ENCODE data around the gene COL25A1.
"Not testable (repeated sequence)": the region's sequence is repeated elsewhere in the genome, so short reads cannot be mapped to it uniquely, and the experiment has no call there.

The COL25A1 gene

GRCh38 chr4:108941904-108942430 lies 360.5 kb downstream of the COL25A1 start:
- DNase-seq: no peak

- no peak for DNase-seq
Observed at GRCh38 chr4:108940634-108941033, 361.8 kb downstream of the COL25A1 start.

GRCh38 chr4:108940149-108940548 lies 362.3 kb downstream of the COL25A1 start:
- no peak for DNase-seq

- DNase-seq: no peak
Observed at GRCh38 chr4:108937066-108937465, 365.4 kb downstream of the COL25A1 start.

- not testable (repeated sequence) for DNase-seq
Observed at GRCh38 chr4:108933925-108934324, 368.5 kb downstream of the COL25A1 start.

GRCh38 chr4:108933046-108933445 lies 369.4 kb downstream of the COL25A1 start:
- no peak for DNase-seq

- no peak for DNase-seq
Observed at GRCh38 chr4:108931926-108932325, 370.5 kb downstream of the COL25A1 start.

- no peak for DNase-seq
Observed at GRCh38 chr4:108930186-108930585, 372.3 kb downstream of the COL25A1 start.

GRCh38 chr4:108926781-108927180 lies 375.7 kb downstream of the COL25A1 start:
- no peak for DNase-seq

- no peak for DNase-seq
Observed at GRCh38 chr4:108926061-108926460, 376.4 kb downstream of the COL25A1 start.

- DNase-seq: no peak
Observed at GRCh38 chr4:108922191-108922590, 380.3 kb downstream of the COL25A1 start.

GRCh38 chr4:108920395-108921087 lies 381.9 kb downstream of the COL25A1 start:
- DNase-seq: no peak

GRCh38 chr4:108919226-108919893 lies 383.1 kb downstream of the COL25A1 start:
- DNase-seq: no peak

- no peak for DNase-seq
Observed at GRCh38 chr4:108917255-108917654, 385.2 kb downstream of the COL25A1 start.

- DNase-seq: no peak
Observed at GRCh38 chr4:108916638-108917037, 385.8 kb downstream of the COL25A1 start.

- DNase-seq: no peak
Observed at GRCh38 chr4:108906866-108907367, 395.5 kb downstream of the COL25A1 start.

- no peak for DNase-seq
Observed at GRCh38 chr4:108906006-108906405, 396.5 kb downstream of the COL25A1 start.

- DNase-seq: no peak
Observed at GRCh38 chr4:108903464-108904221, 398.8 kb downstream of the COL25A1 start.

GRCh38 chr4:108902769-108903168 lies 399.7 kb downstream of the COL25A1 start:
- no peak for DNase-seq

- DNase-seq: no peak
Observed at GRCh38 chr4:108901291-108901690, 401.2 kb downstream of the COL25A1 start.

- peak; percentile 36 for DNase-seq
Observed at GRCh38 chr4:108900018-108900580, 402.4 kb downstream of the COL25A1 start.

GRCh38 chr4:108893468-108893867 lies 409.0 kb downstream of the COL25A1 start:
- no peak for DNase-seq

Measured in NCI-H82 (cell line).